NCI-H460 (cell line): ENCODE measurements around the gene TMEM9B. TPM values are rescaled to one million over a fixed set of nuclear protein-coding genes. Genes with fewer than 3 reads are reported as not detected.

ENCODE experiments used
- small RNA-seq, 2 experiments: library from RNA; depleted of rRNA; stranded (forward); fragments of <200 nt; gene quantifications; one replicate each; pipeline ENCODE3, GENCODE V24; 2014
- total RNA-seq: library from RNA; depleted of rRNA; stranded (reverse); fragments of >200 nt; shearing (Covaris generic); gene quantifications from 2 replicates; pipeline ENCODE4 v1.2.3, GENCODE V29; 2014; rRNA removed

Gene TMEM9B
- total RNA-seq, 1 experiment from 2014 or later, result 23.2 TPM

Small RNA genes lying within 50 kb of the gene (small RNA-seq; reads per million reads assigned to genes)
- gene RF00019, result 0 reads per million in 2 experiments

Other genes with a start within 250 kb of the TMEM9B start
- gene AKIP1, start 53.3 kb downstream of the TMEM9B start, total RNA-seq, result 41.0 and 41.5 TPM in 2 replicates
- gene C11orf16, start 31.5 kb downstream of the TMEM9B start, total RNA-seq, result not detected in 2 replicates
- gene ASCL3, start 21.4 kb downstream of the TMEM9B start, total RNA-seq, result not detected in 2 replicates
- 13.5 and 14.8 TPM in 2 replicates for gene NRIP3, start 39.6 kb upstream of the TMEM9B start, total RNA-seq
- gene SCUBE2, start 127.2 kb upstream of the TMEM9B start, total RNA-seq, result not detected in 2 replicates